A172 (cell line): ENCODE data around the gene OR52H1. TPM values are rescaled to one million over a fixed set of nuclear protein-coding genes. Genes with fewer than 3 reads are reported as not detected.
A peak's percentile ranks its signal among the peaks of the same experiment; 100 is the strongest.
"Not testable (repeated sequence)": the region's sequence is repeated elsewhere in the genome, so short reads cannot be mapped to it uniquely, and the experiment has no call there.

Source experiments
- DNase-seq: peaks from one replicate; pipeline ENCODE4 v3.0.0-alpha.2; 2015; ENCODE audit warnings: low spot score
- total RNA-seq: library from RNA; depleted of rRNA; stranded (reverse); fragments of >200 nt; shearing (Covaris generic); gene quantifications from 2 replicates; pipeline ENCODE4 v1.2.3, GENCODE V29; 2014; rRNA removed

OR52H1 gene
- not detected in 2 replicates for total RNA-seq

- DNase-seq, result no peak
Observed at GRCh38 chr11:5548440-5548839, at the start of gene OR52H1. Gene OR52H1, minus strand, starts transcription at chr11:5548540. Its CDS starts 3,035 bp downstream, at chr11:5545505.

- no peak for DNase-seq
Observed at GRCh38 chr11:5597953-5598352, 49.6 kb upstream of the OR52H1 start.

- DNase-seq, result peak; percentile 16
Observed at GRCh38 chr11:5596607-5597201, 48.4 kb upstream of the OR52H1 start, which contains the start of gene TRIM6. Gene TRIM6, plus strand, starts transcription at chr11:5596637. Its CDS starts 261 bp downstream, at chr11:5596898.

- no peak for DNase-seq
Observed at GRCh38 chr11:5593146-5593545, 44.8 kb upstream of the OR52H1 start.

- no peak for DNase-seq
Observed at GRCh38 chr11:5592615-5593014, 44.3 kb upstream of the OR52H1 start.

GRCh38 chr11:5591613-5592012, 43.3 kb upstream of the OR52H1 start:
- no peak for DNase-seq

- not testable (repeated sequence) for DNase-seq
Observed at GRCh38 chr11:5589906-5590305, 41.6 kb upstream of the OR52H1 start.

GRCh38 chr11:5584458-5584857, 36.1 kb upstream of the OR52H1 start:
- DNase-seq, result not testable (repeated sequence)

- no peak for DNase-seq
Observed at GRCh38 chr11:5581014-5581413, 32.7 kb upstream of the OR52H1 start.

GRCh38 chr11:5580577-5580976, 32.2 kb upstream of the OR52H1 start, which contains the start of gene OR52B6:
Gene OR52B6, plus strand, starts transcription at chr11:5580877. Its CDS starts 0 bp downstream, at chr11:5580877.
- no peak for DNase-seq

- no peak for DNase-seq
Observed at GRCh38 chr11:5577101-5577500, 28.8 kb upstream of the OR52H1 start.

GRCh38 chr11:5575152-5575551, 26.8 kb upstream of the OR52H1 start:
- DNase-seq, result no peak

GRCh38 chr11:5574654-5575053, 26.3 kb upstream of the OR52H1 start:
- DNase-seq, result no peak

GRCh38 chr11:5564259-5565019, 16.1 kb upstream of the OR52H1 start:
- peak; percentile 10 for DNase-seq

GRCh38 chr11:5557751-5558150, 9.4 kb upstream of the OR52H1 start:
- no peak for DNase-seq

- DNase-seq, result no peak
Observed at GRCh38 chr11:5556596-5557188, 8.4 kb upstream of the OR52H1 start.

GRCh38 chr11:5553343-5553742, 5.0 kb upstream of the OR52H1 start:
- DNase-seq, result no peak

- DNase-seq, result peak; percentile 73
Observed at GRCh38 chr11:5550440-5551095, 2.2 kb upstream of the OR52H1 start.

GRCh38 chr11:5547982-5548381, 358 bp downstream of the OR52H1 start:
- DNase-seq, result no peak

GRCh38 chr11:5546457-5546856, 1.9 kb downstream of the OR52H1 start:
- no peak for DNase-seq

- DNase-seq, result no peak
Observed at GRCh38 chr11:5541427-5541826, 6.9 kb downstream of the OR52H1 start.

- DNase-seq, result no peak
Observed at GRCh38 chr11:5536482-5536881, 11.9 kb downstream of the OR52H1 start.
